MM.1S (cell line): ENCODE data around the gene SLC17A7.

Experiments
- EZH2 ChIP-seq: fragments of 300-600 bp; sonication (generic); optimal IDR thresholded peaks from 2 replicates; pipeline ENCODE3; 2017; ENCODE audit warnings: low read depth, mild to moderate bottlenecking, antibody characterized with exemption, low read length, mixed read lengths
- EZH2phosphoT487 ChIP-seq: fragments of 300-600 bp; sonication (generic); IDR thresholded peaks from 2 replicates; pipeline ENCODE4 v1.6.1; 2018; ENCODE audit warnings: antibody characterized with exemption, low read length
- TF ChIP-seq, protein P1 (sequence below): fragments of 300-600 bp; sonication (generic); IDR thresholded peaks from 2 replicates; pipeline ENCODE4 v1.5.1; 2016; ENCODE audit warnings: antibody characterized with exemption, low read length, mixed read lengths

DNA sequence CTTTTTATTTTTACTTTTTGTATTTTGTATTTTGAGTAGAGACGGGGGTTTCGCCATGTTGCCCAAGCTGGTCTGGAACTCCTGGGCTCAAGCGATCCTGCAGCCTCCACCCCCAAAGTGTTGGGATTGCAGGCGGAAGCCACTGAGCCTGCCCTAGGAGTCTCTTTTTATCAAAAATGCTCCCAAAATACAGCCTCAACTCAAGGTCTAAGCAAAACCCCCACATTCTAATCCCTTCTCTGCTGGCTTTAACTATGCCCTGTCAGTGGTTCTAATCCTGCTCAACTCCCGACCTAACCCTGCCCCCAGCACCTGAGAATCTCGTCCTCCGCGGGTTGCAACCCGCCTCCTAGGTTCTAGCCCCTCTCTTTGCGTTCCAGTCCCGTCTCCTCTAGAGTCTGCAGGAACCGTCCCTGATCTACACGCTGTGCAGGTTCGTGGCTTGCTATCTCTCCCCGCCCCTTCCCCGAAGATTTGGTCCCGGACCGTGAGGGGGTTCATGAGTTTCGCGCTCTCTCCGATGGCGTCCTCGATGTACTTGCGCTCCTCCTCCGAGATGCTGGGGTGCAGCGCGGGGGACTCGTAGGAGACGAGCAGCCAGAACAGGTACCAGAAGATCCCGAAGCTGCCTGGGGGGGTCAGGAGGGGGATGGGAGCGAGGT is 8.0 kb downstream of the SLC17A7 start:
- TF ChIP-seq, protein P1, sequence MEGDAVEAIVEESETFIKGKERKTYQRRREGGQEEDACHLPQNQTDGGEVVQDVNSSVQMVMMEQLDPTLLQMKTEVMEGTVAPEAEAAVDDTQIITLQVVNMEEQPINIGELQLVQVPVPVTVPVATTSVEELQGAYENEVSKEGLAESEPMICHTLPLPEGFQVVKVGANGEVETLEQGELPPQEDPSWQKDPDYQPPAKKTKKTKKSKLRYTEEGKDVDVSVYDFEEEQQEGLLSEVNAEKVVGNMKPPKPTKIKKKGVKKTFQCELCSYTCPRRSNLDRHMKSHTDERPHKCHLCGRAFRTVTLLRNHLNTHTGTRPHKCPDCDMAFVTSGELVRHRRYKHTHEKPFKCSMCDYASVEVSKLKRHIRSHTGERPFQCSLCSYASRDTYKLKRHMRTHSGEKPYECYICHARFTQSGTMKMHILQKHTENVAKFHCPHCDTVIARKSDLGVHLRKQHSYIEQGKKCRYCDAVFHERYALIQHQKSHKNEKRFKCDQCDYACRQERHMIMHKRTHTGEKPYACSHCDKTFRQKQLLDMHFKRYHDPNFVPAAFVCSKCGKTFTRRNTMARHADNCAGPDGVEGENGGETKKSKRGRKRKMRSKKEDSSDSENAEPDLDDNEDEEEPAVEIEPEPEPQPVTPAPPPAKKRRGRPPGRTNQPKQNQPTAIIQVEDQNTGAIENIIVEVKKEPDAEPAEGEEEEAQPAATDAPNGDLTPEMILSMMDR, result no peak
- TF ChIP-seq EZH2, result no peak
- no peak for TF ChIP-seq EZH2phosphoT487
